CD4-positive, alpha-beta T cell treated with Interleukin-21 for 1 hour (primary cell): ENCODE measurements around the gene DCPS.

Source experiments
- DNase-seq: peaks from one replicate; pipeline ENCODE4 v3.0.0-alpha.2; 2020

DCPS gene

GRCh38 chr11:126329644-126330211 is 25.9 kb downstream of the DCPS start:
- peak; percentile 36 for DNase-seq

- no peak for DNase-seq
Measured at GRCh38 chr11:126331286-126331685, 27.4 kb downstream of the DCPS start.

- peak; percentile 40 for DNase-seq
Measured at GRCh38 chr11:126332221-126332711, 28.4 kb downstream of the DCPS start.

GRCh38 chr11:126333142-126333541 is 29.3 kb downstream of the DCPS start:
- DNase-seq: no peak

GRCh38 chr11:126334659-126335462 is 31.0 kb downstream of the DCPS start:
- DNase-seq: no peak

GRCh38 chr11:126335463-126335760 is 31.6 kb downstream of the DCPS start:
- no peak for DNase-seq

GRCh38 chr11:126336138-126336541 is 32.3 kb downstream of the DCPS start:
- DNase-seq: no peak

- no peak for DNase-seq
Measured at GRCh38 chr11:126336671-126337101, 32.8 kb downstream of the DCPS start.

GRCh38 chr11:126337126-126337473 is 33.2 kb downstream of the DCPS start:
- no peak for DNase-seq

GRCh38 chr11:126337474-126338241 is 33.8 kb downstream of the DCPS start:
- no peak for DNase-seq

- DNase-seq: no peak
Measured at GRCh38 chr11:126338346-126339055, 34.6 kb downstream of the DCPS start.

GRCh38 chr11:126339073-126339862 is 35.4 kb downstream of the DCPS start:
- DNase-seq: no peak

GRCh38 chr11:126339863-126340434 is 36.1 kb downstream of the DCPS start:
- no peak for DNase-seq

- no peak for DNase-seq
Measured at GRCh38 chr11:126340960-126341606, 37.2 kb downstream of the DCPS start.

GRCh38 chr11:126341760-126342161 is 37.9 kb downstream of the DCPS start:
- no peak for DNase-seq

- DNase-seq: no peak
Measured at GRCh38 chr11:126343051-126343450, 39.2 kb downstream of the DCPS start.

- no peak for DNase-seq
Measured at GRCh38 chr11:126344141-126345080, 40.6 kb downstream of the DCPS start.

GRCh38 chr11:126345283-126345682 is 41.4 kb downstream of the DCPS start:
- DNase-seq: no peak

- peak; percentile 11 for DNase-seq
Measured at GRCh38 chr11:126345759-126346585, 42.1 kb downstream of the DCPS start.
